Mesothelial cell of epicardium (in vitro differentiated cells): ENCODE data around the gene GAN. TPM values are rescaled to one million over a fixed set of nuclear protein-coding genes. Genes with fewer than 3 reads are reported as not detected.

Source experiments
- DNase-seq, 2 experiments: peaks; one replicate each; pipeline ENCODE4 v3.0.0; 2021; ENCODE audit warnings: low spot score in 2 of 2; ENCODE audit not compliant: unreplicated experiment in 2 of 2
- H3K27ac Mint-ChIP-seq: 2 replicates; pipeline ENCODE4 v1.8.0; 2021; ENCODE audit warnings: mixed read lengths
- H3K27me3 Mint-ChIP-seq: 2 replicates; pipeline ENCODE4 v1.8.0; 2021; ENCODE audit warnings: low read depth, mixed read lengths
- H3K36me3 Mint-ChIP-seq: 2 replicates; pipeline ENCODE4 v1.8.0; 2021; ENCODE audit warnings: mixed read lengths
- H3K4me1 Mint-ChIP-seq: 2 replicates; pipeline ENCODE4 v1.8.0; 2021; ENCODE audit warnings: mixed read lengths
- H3K4me3 Mint-ChIP-seq: 2 replicates; pipeline ENCODE4 v1.8.0; 2021; ENCODE audit warnings: mild to moderate bottlenecking, moderate library complexity, mixed read lengths
- H3K9me3 Mint-ChIP-seq: 2 replicates; pipeline ENCODE4 v1.8.0; 2021; ENCODE audit warnings: mixed read lengths
- total RNA-seq: library from RNA; stranded (reverse); gene quantifications from 3 replicates; pipeline ENCODE4 v1.2.1, GENCODE V29; 2021
- TF ChIP-seq, protein P1 (sequence below): fragments of 200-600 bp; sonication (generic); IDR thresholded peaks from one replicate; pipeline ENCODE4 v1.5.0; 2021; ENCODE audit warnings: antibody characterized with exemption; ENCODE audit not compliant: unreplicated experiment

Gene GAN
- total RNA-seq, 1 donor from 2014 or later: 14.2 TPM

DNA sequence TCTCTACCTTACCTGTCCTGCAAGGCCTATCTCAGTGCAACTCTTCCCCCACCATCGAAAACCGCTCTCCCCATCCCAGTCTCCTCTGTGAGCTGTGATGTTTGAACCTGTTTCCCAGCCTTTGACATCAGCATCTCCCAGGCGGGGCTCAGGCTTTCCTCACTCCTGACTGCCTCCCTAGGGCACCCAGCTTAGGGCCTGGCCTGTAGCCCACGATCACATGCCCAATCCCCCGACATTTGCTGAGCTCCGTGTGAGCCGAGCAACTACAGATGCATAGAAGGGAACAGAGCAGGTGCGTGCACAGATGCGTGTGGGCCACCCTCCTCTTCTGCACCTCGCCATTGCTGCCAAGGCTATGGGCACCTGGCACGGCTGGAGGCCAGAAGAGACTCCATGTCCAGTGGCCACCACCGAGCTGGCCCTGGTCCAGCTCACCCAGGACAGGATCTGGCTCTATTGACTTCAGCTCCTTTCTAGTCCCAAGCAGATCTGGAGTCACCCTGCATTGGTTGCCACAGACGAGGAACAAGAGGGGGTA, 94.3 kb downstream of the GAN start:
- Mint-ChIP-seq H3K27ac (no peak overlapping the region), H3K27me3 (no peaks in the 10 kb centered on the region), H3K9me3 (no peaks in the 10 kb centered on the region), H3K4me1 (peaks cover 7% of the 10 kb centered on the region), H3K4me3 (no peak overlapping the region), H3K36me3 (no peaks in the 10 kb centered on the region)
- TF ChIP-seq, protein P1, sequence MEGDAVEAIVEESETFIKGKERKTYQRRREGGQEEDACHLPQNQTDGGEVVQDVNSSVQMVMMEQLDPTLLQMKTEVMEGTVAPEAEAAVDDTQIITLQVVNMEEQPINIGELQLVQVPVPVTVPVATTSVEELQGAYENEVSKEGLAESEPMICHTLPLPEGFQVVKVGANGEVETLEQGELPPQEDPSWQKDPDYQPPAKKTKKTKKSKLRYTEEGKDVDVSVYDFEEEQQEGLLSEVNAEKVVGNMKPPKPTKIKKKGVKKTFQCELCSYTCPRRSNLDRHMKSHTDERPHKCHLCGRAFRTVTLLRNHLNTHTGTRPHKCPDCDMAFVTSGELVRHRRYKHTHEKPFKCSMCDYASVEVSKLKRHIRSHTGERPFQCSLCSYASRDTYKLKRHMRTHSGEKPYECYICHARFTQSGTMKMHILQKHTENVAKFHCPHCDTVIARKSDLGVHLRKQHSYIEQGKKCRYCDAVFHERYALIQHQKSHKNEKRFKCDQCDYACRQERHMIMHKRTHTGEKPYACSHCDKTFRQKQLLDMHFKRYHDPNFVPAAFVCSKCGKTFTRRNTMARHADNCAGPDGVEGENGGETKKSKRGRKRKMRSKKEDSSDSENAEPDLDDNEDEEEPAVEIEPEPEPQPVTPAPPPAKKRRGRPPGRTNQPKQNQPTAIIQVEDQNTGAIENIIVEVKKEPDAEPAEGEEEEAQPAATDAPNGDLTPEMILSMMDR: no peak
- DNase-seq: no peak

DNA sequence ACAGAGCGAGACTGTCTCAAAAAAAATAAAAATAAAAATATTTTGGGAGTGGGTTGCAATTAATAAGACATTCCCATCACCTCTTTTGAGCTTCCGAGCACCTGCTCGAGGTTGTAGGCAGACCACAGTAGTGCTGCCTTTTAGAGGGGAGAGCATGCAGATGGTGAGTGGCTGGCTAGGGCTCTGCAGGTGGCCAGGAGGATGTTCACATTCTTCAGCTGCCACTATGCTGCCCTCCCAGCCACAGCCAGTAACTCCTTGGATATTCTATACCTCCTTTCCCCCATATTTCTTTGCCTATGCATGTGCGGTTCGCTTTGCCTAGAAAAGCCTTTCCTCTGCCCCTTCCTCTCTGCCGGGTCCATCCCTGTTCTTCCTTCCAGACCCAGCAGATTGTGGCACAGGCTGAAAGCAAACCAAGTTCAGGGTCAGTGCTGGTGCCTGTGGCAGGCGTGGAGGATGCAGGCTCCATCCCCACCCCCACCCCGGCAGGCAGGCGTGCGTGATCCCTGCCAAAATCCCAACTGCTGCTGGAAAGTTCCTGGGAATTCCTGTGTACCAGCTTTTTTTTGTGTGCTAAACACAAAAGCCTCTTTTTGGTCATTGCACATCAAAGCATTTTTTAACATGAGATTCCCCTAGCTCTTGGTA, 96.0 kb downstream of the GAN start:
- Mint-ChIP-seq H3K4me3 (no peak overlapping the region), H3K36me3 (no peaks in the 10 kb centered on the region), H3K27me3 (no peaks in the 10 kb centered on the region), H3K27ac (no peak overlapping the region), H3K9me3 (no peaks in the 10 kb centered on the region), H3K4me1 (peaks cover 8% of the 10 kb centered on the region)
- TF ChIP-seq, protein P1: no peak
- DNase-seq: no peak

DNA sequence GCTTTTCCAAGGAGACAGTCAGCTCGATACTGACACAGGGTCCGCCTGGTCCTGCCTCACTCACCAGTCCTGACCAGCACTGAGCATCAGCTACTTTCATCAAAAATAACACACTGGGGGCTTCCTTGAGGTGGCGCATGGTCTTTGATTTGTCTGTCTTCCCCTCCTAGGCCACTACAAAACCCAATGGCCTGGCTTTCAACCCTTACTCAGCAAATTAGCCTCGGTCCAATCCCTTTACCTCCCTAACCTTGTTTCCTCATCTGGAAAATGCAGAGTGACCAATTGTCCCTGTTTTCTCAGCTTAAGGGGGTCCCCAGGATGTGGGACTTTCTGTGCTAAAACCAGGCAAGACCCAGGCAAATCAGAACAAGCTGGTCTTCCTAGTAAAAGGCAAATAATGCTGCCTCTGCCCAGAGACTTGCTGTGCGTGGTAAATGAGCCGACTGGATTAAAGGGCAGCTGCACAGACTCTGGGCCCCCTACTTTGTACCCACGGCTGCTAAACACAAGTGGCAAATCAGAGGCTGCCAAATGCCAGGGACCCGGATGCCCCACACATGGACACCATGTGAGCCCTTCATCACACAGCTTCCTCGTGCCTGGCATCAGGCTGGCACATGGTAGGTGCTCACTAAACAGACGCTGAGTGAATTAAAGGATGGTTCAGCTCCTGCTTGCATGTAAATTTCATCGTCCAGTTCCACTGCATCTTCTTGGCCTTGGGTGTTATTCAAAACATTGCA, 98.7 kb downstream of the GAN start:
- Mint-ChIP-seq H3K4me3 (no peak overlapping the region), H3K36me3 (no peaks in the 10 kb centered on the region), H3K4me1 (peaks cover 7% of the 10 kb centered on the region), H3K27ac (no peak overlapping the region), H3K27me3 (no peaks in the 10 kb centered on the region), H3K9me3 (no peaks in the 10 kb centered on the region)
- TF ChIP-seq, protein P1: no peak
- DNase-seq: no peak

DNA sequence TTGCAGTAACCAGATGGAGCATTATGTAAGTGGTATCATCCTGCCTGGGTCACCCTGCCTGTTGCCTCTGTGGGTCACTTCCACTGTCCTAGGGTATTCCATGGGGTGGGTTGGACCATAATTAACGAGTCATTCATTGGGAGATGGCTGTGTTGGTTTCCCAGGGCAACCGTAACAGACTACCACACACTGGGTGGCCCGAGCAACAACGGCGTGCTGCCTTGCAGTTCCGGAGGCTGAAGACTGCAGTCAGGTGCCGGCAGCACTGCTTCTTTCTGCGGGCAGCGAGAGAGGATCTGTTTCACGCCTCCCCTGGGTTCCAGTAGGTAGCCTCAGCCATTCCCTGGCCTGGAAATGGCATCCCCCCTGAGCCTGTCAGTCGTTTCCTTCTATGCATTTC, 101.0 kb downstream of the GAN start:
- Mint-ChIP-seq H3K9me3 (no peaks in the 10 kb centered on the region), H3K27me3 (no peaks in the 10 kb centered on the region), H3K4me3 (no peak overlapping the region), H3K27ac (no peak overlapping the region), H3K4me1 (peaks cover 7% of the 10 kb centered on the region), H3K36me3 (no peaks in the 10 kb centered on the region)
- no peak for DNase-seq
- TF ChIP-seq, protein P1: no peak

DNA sequence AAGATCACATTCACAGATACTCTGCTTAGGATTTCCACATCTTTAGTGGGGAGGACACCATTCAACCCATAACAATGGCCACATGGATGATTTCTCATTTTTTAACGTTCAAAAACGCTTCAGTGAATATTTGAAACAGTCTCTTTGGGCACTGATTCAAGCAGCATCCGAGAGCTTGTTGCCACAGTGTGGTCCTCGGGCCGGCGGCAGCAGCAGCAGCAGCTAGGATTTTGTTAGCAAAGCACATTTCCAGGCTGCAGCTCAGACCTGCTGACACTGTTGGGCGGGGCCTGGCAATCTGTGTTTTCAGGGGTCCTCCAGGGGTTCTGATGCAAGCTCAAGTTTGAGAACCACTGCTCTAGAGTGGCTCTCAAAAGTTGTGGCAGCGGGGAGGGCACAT, 102.0 kb downstream of the GAN start:
- H3K4me3 Mint-ChIP-seq: no peak overlapping the region
- TF ChIP-seq, protein P1: no peak
- no peaks in the 10 kb centered on the region for H3K27me3 Mint-ChIP-seq
- no peak overlapping the region for H3K27ac Mint-ChIP-seq
- no peak for DNase-seq
- H3K4me1 Mint-ChIP-seq: peaks cover 5% of the 10 kb centered on the region
- no peaks in the 10 kb centered on the region for H3K36me3 Mint-ChIP-seq
- peaks cover 6% of the 10 kb centered on the region for H3K9me3 Mint-ChIP-seq
